SK-N-SH (cell line): ENCODE results near the gene ZGRF1. TPM values are rescaled to one million over a fixed set of nuclear protein-coding genes. Genes with fewer than 3 reads are reported as not detected.
A peak's percentile ranks its signal among the peaks of the same experiment; 100 is the strongest.

Source experiments
- CTCF ChIA-PET: fragments of 300-600, 350-600 bp; formaldehyde crosslinking; extraction: SDS; loops from one replicate; lab custom pipeline; 2021; lab: Yijun Ruan, JAX
- POLR2A ChIA-PET: fragments of 350-600 bp; sonication (Branson Sonifier 250); formaldehyde crosslinking; extraction: SDS; loops from one replicate; lab custom pipeline; 2020; ENCODE audit warnings: antibody characterized with exemption, inconsistent platforms; lab: Yijun Ruan, JAX
- DNase-seq: peaks from one replicate; pipeline ENCODE4 v3.0.0; 2012
- H2AFZ ChIP-seq: fragments of 200-600 bp; sonication (generic); 2 replicates; pipeline ENCODE4 v1.8.1; 2016; ENCODE audit warnings: antibody characterized with exemption, mild to moderate bottlenecking, low read depth
- H3F3A ChIP-seq: fragments of 200-600 bp; sonication (generic); replicated peaks from 2 replicates; pipeline ENCODE3; 2016; ENCODE audit warnings: antibody characterized with exemption, mild to moderate bottlenecking; ENCODE audit not compliant: insufficient read depth
- H3K27ac ChIP-seq, 2 experiments: fragments of 200-500 bp in 1 of 2; fragments of 200-600 bp in 1 of 2; sonication (Bioruptor generic) in 1 of 2; sonication (generic), shearing (Covaris generic) in 1 of 2; 2 replicates each; pipeline versions ENCODE4 v1.5.1 to v1.6.1; 2014 to 2016; ENCODE audit warnings: low read depth in 2 of 2, inconsistent platforms in 1 of 2, low read length in 1 of 2, mild to moderate bottlenecking in 1 of 2, mixed read lengths in 1 of 2
- H3K27me3 ChIP-seq: fragments of 200-600 bp; sonication (generic), shearing (Covaris generic); 2 replicates; pipeline ENCODE4 v1.6.1; 2016; ENCODE audit warnings: mixed run types; ENCODE audit not compliant: insufficient read depth
- H3K36me3 ChIP-seq, 2 experiments: fragments of 200-500 bp in 1 of 2; fragments of 200-600 bp in 1 of 2; sonication (Bioruptor generic) in 1 of 2; sonication (generic) in 1 of 2; replicated peaks in 1 of 2; 2 replicates each; pipeline versions ENCODE3 to v1.5.1; 2014 to 2016; ENCODE audit warnings: low read length in 1 of 2, mild to moderate bottlenecking in 1 of 2; ENCODE audit not compliant: insufficient read depth in 2 of 2, control insufficient read depth in 1 of 2
- H3K4me1 ChIP-seq, 2 experiments: fragments of 200-500 bp in 1 of 2; fragments of 200-600 bp in 1 of 2; sonication (Bioruptor generic) in 1 of 2; sonication (generic), shearing (Covaris generic) in 1 of 2; 2 replicates each; pipeline versions ENCODE4 v1.5.1 to v1.6.1; 2014 to 2016; ENCODE audit warnings: low read depth in 1 of 2, low read length in 1 of 2, mixed run types in 1 of 2; ENCODE audit not compliant: insufficient read depth in 2 of 2, control insufficient read depth in 1 of 2
- H3K4me2 ChIP-seq: fragments of 200-600 bp; sonication (generic), shearing (Covaris generic); 2 replicates; pipeline ENCODE4 v1.6.1; 2017; ENCODE audit warnings: mixed run types
- H3K4me3 ChIP-seq, 2 experiments: fragments of 200-500 bp in 1 of 2; fragments of 200-600 bp in 1 of 2; sonication (Bioruptor generic) in 1 of 2; sonication (generic), shearing (Covaris generic) in 1 of 2; 2 replicates each; pipeline versions ENCODE4 v1.5.1 to v1.8.1; 2014 to 2016; ENCODE audit warnings: low read depth in 2 of 2, inconsistent platforms in 1 of 2, low read length in 1 of 2, mild to moderate bottlenecking in 1 of 2, mixed read lengths in 1 of 2, moderate library complexity in 1 of 2
- H3K79me2 ChIP-seq: fragments of 200-600 bp; sonication (generic); 2 replicates; pipeline ENCODE4 v1.8.1; 2017; ENCODE audit warnings: mild to moderate bottlenecking; ENCODE audit not compliant: insufficient read depth
- H3K9ac ChIP-seq: fragments of 200-600 bp; sonication (generic); 2 replicates; pipeline ENCODE4 v1.6.1; 2017; ENCODE audit warnings: mixed run types
- H3K9me2 ChIP-seq: fragments of 200-600 bp; sonication (generic); 2 replicates; pipeline ENCODE4 v1.6.1; 2017; ENCODE audit warnings: mixed run types
- H3K9me3 ChIP-seq: fragments of 200-600 bp; sonication (generic); 2 replicates; pipeline ENCODE4 v1.6.1; 2017; ENCODE audit warnings: mixed run types, mild to moderate bottlenecking, moderate library complexity
- H4K20me1 ChIP-seq: fragments of 200-600 bp; sonication (generic); 2 replicates; pipeline ENCODE4 v1.6.1; 2017; ENCODE audit warnings: mild to moderate bottlenecking, mixed run types; ENCODE audit not compliant: insufficient read depth
- EZH2phosphoT487 ChIP-seq: fragments of 200-600 bp; sonication (generic); IDR thresholded peaks from 2 replicates; pipeline ENCODE4 v1.6.1; 2017; ENCODE audit warnings: low read depth, mixed run types, mild to moderate bottlenecking, antibody characterized with exemption, moderate library complexity, borderline replicate concordance
- FOXM1 ChIP-seq: IDR thresholded peaks from 2 replicates; pipeline ENCODE4 v1.4.0; 2012; ENCODE audit warnings: low read depth, mild to moderate bottlenecking
- MEF2A ChIP-seq: IDR thresholded peaks from 2 replicates; pipeline ENCODE4 v1.4.0; 2012; ENCODE audit warnings: low read depth, borderline replicate concordance
- MXI1 ChIP-seq: IDR thresholded peaks from 2 replicates; pipeline ENCODE4 v1.6.1; 2012; ENCODE audit warnings: mild to moderate bottlenecking, low read depth, low read length, improper control_type of control experiment
- NRF1 ChIP-seq: IDR thresholded peaks from 2 replicates; pipeline ENCODE4 v1.6.1; 2012; ENCODE audit warnings: low read depth, mild to moderate bottlenecking, low read length
- RAD21 ChIP-seq: IDR thresholded peaks from 2 replicates; pipeline ENCODE4 v1.6.1; 2012; ENCODE audit warnings: mild to moderate bottlenecking, low read length
- RCOR1 ChIP-seq: fragments of 150-350 bp; IDR thresholded peaks from 2 replicates; pipeline ENCODE4 v1.6.1; 2017; ENCODE audit warnings: antibody characterized with exemption, low read length
- RFX5 ChIP-seq: IDR thresholded peaks from 2 replicates; pipeline ENCODE4 v1.6.1; 2012; ENCODE audit warnings: mild to moderate bottlenecking, improper control_type of control experiment, low read length
- YY1 ChIP-seq: IDR thresholded peaks from 2 replicates; pipeline ENCODE4 v1.4.0; 2012; ENCODE audit warnings: low read depth, mild to moderate bottlenecking
- WGBS: methylation state at CpG from one replicate; pipeline ENCODE4 v1.1.6; 2017; ENCODE audit warnings: low lambda C conversion rate; 5-methylcytosine and 5-hydroxymethylcytosine counted together
- polyA plus RNA-seq, 3 experiments: library from polyadenylated mRNA; depleted of rRNA; stranded (reverse); fragments of >200 nt; gene quantifications; 2 replicates each; pipeline ENCODE4 v1.2.3, GENCODE V29; 2012
- TF ChIP-seq, protein P1 (sequence below): IDR thresholded peaks from 2 replicates; pipeline ENCODE4 v1.4.0; 2012; ENCODE audit warnings: low read depth, borderline replicate concordance
- TF ChIP-seq, protein P2 (sequence below): IDR thresholded peaks from 2 replicates; pipeline ENCODE4 v1.4.0; 2012; ENCODE audit warnings: low read depth, borderline replicate concordance
- TF ChIP-seq, protein P3 (sequence below): fragments of 150-350 bp; IDR thresholded peaks from 2 replicates; pipeline ENCODE4 v1.6.1; 2016; ENCODE audit warnings: mild to moderate bottlenecking, low read depth, low read length
- TF ChIP-seq, protein P4 (sequence below): IDR thresholded peaks from 2 replicates; pipeline ENCODE4; 2012

ZGRF1 gene
- polyA plus RNA-seq, 1 of the 3 experiments (the other 2 are of a cell fraction) = 2.4 TPM

DNA sequence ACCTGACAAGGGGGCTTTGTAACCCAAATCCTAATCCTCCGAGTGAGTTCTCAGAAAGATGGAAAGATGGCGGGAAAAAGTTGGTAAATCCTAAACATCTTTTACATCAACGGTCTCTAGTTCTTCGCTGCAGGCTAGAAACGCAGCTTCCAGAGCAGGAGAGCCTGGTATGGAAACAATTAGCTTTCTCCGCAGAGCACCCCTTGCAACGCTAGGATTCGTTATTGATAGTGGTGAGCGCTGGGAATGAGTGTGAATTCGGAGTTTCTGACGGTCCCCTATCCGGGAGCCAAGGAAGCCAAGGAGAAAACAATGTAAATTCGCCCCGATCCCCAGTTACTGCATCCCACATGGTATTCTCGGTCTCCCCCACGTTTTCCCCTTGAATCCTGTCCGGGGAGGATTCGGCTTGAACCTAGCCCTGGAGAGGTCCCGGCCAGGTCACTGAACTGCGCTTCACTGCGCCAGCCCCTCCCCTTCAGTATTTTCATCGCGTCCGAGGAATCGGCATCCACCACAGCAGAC lies 116.0 kb downstream of the ZGRF1 start:
- peak overlapping the region; percentile 39; the same call in 1 of the 2 replicates for H3K4me2 ChIP-seq
- DNase-seq = peak; percentile 63
- no peaks in the 10 kb centered on the region for H3K36me3 ChIP-seq
- CTCF ChIA-PET = interaction anchor here (1.4 to 2.5 kb wide), 4 partner anchors 10 to 84 kb away, joined by 6 to 12 read pairs (median 6); no protein-coding TSS in a partner anchor
- 7% methylated on average over 23 of the region's 25 CpGs for WGBS
- H3K9me2 ChIP-seq = no peaks in the 10 kb centered on the region
- POLR2A ChIA-PET = no interaction called here
- no peak overlapping the region for H2AFZ ChIP-seq
- H3K9me3 ChIP-seq = no peaks in the 10 kb centered on the region
- peaks cover 3% of the 10 kb centered on the region for H3F3A ChIP-seq
- peaks cover 46% of the 10 kb centered on the region; the same call in 1 of the 2 replicates for H3K27me3 ChIP-seq
- H3K27ac ChIP-seq = no peak overlapping the region
- TF ChIP-seq MEF2A (no peak), RFX5 (no peak), FOXM1 (no peak), RAD21 (no peak), EZH2phosphoT487 (no peak), RCOR1 (no peak), MXI1 (no peak), NRF1 (no peak), YY1 (no peak)
- TF ChIP-seq, protein P1, sequence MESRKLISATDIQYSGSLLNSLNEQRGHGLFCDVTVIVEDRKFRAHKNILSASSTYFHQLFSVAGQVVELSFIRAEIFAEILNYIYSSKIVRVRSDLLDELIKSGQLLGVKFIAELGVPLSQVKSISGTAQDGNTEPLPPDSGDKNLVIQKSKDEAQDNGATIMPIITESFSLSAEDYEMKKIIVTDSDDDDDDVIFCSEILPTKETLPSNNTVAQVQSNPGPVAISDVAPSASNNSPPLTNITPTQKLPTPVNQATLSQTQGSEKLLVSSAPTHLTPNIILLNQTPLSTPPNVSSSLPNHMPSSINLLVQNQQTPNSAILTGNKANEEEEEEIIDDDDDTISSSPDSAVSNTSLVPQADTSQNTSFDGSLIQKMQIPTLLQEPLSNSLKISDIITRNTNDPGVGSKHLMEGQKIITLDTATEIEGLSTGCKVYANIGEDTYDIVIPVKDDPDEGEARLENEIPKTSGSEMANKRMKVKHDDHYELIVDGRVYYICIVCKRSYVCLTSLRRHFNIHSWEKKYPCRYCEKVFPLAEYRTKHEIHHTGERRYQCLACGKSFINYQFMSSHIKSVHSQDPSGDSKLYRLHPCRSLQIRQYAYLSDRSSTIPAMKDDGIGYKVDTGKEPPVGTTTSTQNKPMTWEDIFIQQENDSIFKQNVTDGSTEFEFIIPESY = no peak
- TF ChIP-seq, protein P2, sequence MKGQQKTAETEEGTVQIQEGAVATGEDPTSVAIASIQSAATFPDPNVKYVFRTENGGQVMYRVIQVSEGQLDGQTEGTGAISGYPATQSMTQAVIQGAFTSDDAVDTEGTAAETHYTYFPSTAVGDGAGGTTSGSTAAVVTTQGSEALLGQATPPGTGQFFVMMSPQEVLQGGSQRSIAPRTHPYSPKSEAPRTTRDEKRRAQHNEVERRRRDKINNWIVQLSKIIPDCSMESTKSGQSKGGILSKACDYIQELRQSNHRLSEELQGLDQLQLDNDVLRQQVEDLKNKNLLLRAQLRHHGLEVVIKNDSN = no peak
- TF ChIP-seq, protein P3, sequence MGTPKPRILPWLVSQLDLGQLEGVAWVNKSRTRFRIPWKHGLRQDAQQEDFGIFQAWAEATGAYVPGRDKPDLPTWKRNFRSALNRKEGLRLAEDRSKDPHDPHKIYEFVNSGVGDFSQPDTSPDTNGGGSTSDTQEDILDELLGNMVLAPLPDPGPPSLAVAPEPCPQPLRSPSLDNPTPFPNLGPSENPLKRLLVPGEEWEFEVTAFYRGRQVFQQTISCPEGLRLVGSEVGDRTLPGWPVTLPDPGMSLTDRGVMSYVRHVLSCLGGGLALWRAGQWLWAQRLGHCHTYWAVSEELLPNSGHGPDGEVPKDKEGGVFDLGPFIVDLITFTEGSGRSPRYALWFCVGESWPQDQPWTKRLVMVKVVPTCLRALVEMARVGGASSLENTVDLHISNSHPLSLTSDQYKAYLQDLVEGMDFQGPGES = no peak
- TF ChIP-seq, protein P4, sequence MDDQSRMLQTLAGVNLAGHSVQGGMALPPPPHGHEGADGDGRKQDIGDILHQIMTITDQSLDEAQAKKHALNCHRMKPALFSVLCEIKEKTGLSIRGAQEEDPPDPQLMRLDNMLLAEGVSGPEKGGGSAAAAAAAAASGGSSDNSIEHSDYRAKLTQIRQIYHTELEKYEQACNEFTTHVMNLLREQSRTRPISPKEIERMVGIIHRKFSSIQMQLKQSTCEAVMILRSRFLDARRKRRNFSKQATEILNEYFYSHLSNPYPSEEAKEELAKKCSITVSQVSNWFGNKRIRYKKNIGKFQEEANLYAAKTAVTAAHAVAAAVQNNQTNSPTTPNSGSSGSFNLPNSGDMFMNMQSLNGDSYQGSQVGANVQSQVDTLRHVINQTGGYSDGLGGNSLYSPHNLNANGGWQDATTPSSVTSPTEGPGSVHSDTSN = no peak
- TF ChIP-seq, all 33 proteins: peak for 0
- H3K9ac ChIP-seq = no peak overlapping the region
- no peaks in the 10 kb centered on the region for H4K20me1 ChIP-seq
- H3K4me1 ChIP-seq = peaks cover 6 to 21% of the 10 kb centered on the region in 2 experiments; a peak in 2 of 4 replicates
- peak overlapping the region; percentile 6 to 26; a peak in 2 of 4 replicates for H3K4me3 ChIP-seq
- H3K79me2 ChIP-seq = no peaks in the 10 kb centered on the region
